NCI-H2107 treated with DMSO at 0.1 percent for 48 hours (cell line): ENCODE results near the gene AGBL1.

Experiments
- DNase-seq: peaks from one replicate; lab custom pipeline; 2025; ENCODE audit not compliant: unreplicated experiment; lab: John Stamatoyannopoulos, UW

The AGBL1 gene

DNA sequence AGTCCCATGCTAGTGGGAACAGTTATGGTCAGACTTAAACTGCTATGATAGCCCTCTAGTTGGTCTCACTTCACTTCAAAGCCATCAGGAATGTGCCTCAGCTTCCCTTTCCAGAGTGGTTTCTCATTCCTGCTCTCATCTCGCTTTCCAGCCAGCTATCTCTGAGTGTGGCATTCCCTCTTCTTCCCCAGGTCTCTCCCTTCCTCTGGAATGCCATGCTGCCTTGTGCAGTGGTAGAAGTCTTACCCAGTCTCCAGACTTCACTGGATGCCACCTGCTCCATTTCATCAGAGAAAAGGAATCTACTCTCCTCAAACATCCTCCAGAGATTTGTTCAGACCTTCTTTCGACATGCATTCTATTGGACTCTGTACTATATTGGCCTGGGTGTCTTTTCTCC is 83.0 kb downstream of the AGBL1 start:
- DNase-seq: no peak

DNA sequence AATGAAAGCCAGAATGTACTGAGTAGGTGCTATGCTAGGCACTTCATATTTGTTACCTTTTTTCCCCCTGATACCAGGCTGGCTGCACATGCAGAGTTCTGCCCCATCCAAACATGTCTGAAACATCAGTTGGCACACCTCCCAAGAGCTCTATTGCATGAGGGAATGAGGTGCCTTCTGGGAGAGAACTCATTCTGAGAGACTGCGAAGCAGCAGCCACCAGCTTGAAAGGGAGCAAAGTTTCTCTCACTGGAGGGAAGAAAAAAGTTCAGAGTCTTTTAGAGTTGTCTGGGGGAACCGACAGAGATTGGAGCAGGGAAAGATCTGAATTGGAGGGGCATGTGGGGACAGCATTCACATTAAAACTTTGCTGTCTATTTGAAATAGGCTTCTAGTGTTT is 84.1 kb downstream of the AGBL1 start:
- no peak for DNase-seq

DNA sequence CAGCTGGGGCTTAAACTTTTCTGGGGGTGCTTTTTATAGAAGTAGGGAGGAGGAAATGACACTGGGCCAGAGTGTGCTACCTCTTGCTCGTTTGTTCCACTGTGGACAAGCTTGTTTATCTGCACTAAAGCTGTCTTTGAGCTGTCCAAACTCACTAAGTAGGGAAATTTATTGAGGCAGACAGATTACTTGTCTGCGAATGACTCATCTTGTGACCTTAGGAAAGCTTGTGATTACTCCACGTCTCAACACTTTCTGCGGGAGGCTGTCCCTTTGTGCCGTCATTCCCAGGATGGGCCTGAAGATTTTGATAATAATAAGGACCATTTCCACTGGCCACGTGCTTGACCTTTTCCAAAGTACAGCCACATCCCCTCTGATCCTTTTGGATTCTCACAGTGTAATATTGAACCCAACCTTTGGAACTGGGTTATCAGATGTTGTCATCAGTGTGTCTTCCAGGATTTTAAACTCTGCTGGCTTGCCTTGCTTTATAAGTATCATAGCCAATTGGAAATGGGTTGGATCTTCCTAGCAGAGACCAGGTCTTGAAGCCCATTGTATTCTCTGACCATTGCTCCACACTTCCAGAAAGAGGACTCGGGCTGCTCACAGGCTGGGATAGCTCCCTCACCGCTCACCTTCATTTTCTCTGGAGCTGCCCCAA is 84.7 kb downstream of the AGBL1 start:
- DNase-seq: no peak

DNA sequence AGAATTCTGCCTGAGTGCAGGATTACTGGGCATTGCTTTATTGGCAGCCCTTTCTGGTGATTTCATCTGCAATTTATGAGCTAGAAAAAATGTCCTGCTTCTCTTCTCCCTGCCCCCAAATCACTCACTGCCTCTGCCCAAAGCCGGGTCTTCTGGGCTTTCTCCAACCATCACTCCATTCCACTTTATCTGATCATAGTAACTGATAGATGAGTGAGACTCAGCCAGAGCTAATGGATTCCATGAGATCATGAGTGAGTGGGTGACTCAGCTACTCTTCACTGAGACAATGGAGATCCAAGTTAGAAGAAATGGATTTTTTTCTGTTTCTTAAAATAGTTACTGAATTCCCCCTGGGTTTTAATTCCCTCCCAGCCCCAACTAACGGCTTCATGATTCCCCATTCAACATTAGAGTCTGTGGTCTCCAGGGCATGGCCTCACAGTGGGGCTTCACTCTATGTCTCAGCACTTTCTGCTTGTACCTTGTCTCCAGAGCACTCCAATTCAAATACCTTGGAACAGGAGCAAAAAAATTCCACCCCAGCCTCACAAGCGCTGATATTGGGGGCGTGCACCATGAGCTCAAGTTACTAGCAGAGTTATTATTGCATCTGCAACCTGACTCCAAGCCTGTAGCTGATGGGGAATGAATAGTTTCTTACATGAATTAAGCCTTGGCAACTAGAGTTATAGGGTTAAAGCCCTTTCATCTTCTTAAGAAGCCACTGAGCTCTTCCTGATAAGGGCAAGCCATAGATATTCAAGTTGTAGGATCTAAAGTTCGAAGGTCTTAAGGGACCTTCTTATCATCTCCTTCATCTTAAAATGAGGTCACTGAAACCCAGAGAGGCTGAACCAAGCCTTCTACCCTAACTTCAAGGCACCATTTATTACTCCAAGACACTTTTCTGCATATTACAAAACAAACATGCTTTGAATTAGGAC is 85.9 kb downstream of the AGBL1 start:
- DNase-seq: no peak

DNA sequence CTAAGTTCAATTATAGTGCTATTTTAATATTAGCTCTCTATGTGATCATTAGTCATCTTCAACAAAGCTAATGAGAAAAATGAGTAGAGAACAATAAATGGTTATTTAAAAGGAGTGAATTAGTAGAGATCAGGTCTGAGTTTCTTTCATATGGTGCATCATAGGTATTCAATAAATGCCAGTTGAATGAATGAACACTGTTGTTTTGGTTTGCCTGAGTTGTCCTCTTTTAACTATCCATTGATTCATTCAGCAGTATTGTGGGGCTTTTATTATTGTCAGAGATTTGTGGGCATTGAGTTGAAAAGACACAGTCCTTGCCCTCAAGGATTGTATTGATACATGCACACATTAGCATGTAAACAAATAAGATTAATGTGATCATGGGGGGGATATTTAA is 88.2 kb downstream of the AGBL1 start:
- DNase-seq: no peak

DNA sequence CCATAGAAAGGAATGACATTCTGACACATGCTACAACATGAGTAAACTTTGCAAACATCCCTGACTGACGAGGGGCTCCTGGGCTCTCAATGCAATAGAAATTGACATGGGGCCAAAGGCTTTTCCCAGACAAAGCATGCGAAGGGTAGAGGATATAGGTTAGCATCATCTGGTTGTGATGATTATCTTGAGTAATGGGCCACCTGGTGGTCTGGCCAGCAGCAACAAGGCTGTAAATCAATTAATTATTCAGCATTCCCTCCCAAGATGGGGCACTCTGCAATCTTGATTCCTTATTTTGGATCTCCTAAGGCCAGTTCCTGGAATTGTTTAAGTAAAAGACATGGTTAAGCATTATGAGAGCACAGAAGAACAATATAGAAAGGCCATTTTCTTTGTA is 99.2 kb downstream of the AGBL1 start:
- no peak for DNase-seq

DNA sequence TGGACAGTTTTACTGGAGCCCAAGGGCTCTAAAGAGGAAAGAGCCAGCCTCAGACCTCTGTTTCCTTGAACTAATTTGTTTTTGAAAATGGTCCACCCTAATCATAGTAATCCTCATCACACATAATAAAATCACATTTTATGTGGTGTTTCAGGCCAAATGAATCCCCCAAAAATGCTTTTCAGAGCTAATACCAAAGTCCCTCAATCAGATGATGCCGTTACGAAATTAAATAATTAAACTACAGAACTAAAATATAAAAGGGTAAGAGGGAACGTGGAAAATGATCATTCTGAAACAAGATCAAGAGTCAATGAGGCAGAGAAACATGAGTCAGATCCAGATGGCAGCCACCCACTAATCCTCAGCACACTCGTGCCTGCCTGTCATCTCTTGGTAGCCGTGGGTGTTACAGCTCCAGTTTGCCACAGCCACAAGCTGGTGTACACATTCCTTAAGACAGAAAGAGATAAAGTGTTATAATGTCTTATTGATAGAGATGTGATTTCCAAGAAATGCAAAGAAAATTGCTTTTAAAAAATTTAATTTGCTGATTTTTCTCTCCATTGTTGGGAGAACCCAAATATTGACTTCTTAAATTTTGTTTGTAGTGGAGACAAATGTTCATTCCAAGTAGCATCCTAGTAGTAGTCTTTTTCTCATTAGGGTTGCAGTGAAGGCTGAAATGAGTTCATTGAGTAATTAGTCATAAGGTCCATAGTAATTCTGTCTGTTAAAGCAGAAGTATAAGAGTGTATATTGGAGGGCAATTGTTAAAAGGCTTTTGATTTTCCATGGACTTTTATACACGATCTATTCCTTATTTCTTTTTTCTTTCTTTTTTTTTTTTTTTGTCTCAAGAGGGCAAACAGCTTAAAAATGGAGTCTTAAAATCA is 104.2 kb downstream of the AGBL1 start:
- DNase-seq: no peak

DNA sequence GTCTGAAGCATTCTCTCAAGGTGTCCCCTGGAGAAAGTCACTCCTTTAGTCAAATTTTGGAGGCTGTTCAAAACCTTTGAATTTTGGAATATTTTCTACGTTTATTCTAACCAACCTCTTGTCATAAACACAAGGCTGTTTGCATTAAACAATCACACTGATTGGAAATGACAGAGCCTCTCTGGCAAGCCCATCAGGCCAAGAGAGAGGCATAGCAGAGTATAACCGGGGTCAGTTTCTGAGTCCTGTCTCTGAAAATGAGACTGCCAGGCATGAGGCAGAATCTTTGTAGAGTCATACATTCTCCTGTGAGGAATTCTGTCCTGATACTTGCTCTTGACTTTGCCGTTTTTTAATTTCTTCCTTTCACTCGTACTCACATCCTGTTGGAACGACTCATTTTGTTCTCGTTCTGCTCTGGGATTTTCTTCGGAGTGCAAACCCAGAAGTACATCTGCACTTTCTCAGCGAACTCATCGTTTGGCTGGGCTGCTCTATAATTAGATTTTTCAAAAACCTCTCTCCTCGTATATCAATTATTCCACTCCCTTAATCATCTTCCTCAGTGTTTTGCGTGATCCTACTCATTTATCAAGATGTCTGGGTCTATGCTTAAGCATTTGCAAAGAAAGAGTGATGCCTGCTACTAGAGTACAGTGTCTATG is 114.2 kb downstream of the AGBL1 start:
- no peak for DNase-seq

DNA sequence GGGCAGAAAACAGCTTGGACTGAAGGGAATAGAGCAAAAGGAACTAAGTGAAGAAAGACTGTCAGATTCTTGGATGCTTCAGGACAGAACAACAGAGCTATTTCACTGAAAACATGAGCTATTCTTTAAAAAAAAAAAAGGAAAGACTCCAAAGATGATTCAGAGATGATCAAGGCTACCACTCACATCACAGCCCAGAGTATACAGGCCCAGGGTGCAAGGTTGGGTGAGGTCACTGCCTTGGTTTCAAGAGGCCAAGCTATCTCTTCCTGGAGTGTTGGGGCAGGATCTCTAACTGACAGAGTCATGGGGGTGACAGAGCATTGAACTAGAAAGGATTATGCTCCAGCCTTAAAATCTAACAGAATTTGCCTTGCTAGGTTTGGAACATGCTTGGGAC is 118.1 kb downstream of the AGBL1 start:
- DNase-seq: no peak

DNA sequence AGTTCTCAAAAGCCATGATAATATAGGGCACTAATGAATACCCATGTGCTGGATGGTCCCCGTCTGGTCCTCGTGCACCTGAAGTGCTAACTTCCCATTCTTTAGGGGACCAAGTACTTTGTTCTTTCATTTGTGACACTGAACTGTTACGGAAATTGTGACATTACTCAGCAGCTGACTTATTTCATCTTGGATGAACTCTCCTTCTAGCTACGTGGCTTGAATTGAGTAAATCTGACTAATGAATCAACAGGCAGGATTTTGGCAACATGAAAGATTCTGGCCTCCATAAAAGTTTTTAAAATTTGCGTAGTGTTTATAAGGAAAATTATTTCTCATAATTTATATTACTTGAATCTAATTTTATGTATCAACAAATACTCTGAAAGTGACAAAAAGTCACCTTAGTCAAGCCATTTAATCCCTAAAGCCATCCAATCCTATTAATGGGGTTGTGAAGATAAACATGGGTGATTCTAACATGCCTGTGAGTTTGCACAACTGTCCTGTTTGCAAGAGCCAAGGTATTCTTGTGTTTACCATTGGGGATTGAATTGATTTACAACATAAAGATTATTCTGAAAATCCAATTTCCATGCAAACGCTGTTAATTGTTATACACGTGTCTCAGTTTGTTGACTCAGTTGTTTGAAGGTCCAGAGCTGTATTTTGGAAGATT is 119.9 kb downstream of the AGBL1 start:
- no peak for DNase-seq

DNA sequence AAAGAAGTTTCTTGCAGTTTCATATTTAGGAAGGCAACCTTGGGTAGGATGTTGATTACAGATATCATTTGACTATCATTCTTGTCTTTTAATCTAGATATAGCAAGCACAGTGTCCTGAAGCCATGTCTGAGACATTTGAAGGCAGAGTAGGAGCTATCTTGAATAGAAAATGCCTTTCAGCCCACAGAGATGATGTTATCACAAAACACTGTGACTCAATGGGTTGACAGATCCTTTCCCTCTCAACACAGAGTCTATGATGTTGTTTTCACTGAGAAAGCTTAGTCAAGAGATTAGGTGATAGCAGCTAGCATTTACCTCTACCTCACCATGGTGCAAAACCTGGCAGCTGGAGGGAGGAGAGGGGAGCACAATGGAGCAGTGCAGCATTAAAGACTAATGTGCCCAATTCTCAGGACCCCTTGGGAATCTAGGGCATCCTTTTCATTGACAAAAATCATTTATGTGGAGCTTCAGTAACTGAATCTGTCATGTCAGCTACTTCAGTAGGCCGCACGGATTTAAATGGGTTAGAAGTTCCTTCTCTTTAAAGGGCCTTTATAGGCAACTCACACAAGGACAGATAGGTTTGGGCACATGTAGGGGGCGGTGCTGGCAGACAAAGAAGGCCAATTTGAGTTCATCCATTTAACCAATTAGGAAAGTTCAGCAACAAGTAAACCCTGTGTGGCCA is 121.8 kb downstream of the AGBL1 start:
- DNase-seq: no peak

DNA sequence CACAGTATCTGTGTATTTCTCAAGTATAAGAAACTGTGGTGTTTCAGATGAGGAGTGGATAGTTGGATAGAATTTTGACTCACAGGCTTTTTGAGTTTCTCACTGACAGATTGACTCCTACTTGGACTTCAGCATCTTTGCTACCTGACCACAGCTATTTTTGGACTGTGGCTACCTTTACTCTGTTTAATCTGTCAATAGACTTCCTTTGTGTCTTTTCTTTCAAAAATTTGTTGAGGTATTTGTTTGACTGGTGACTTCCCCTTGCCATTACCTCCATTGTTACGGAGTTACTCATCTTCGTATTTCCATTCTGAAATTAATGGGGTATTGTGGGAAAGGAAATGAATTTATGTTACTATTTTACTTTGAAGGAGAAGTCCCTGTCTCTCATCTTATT is 123.8 kb downstream of the AGBL1 start:
- no peak for DNase-seq

DNA sequence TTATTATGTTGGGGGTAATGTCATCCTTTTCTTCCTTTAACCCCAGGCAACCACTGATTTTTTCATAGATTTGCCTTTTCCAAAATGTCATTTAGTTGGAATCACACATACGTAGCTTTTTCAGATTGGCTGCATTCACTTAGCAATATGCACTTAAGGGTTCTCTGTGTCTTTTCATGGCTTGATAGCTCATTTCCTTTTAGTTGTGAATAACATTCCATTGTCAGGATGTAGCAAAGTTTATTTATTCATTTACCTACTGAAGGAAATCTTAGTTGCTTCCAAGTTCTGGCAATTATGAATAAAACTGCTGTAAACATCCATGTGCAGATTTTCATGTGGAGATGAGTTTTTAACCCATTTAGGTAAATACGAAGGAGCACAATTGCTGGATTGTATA is 125.4 kb downstream of the AGBL1 start:
- no peak for DNase-seq

DNA sequence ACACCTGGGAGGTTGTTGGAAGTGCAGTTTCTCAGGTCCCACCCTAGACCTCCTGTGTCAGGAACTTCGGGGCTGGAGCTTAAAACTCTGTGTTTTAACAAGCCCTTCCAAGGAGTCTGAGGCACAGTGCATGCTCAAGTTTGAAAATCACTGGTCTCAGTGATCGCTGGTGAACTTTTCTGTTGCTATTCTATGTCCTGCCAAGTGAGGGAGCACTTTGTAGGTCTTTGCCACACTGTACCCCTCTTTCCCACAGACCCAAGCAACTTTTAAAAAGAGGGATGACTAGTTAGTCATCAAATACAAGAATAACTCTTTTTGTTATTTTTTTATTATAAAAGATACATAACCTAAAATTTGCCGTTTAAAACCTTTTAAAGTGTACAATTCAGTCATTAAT is 133.7 kb downstream of the AGBL1 start:
- DNase-seq: no peak

DNA sequence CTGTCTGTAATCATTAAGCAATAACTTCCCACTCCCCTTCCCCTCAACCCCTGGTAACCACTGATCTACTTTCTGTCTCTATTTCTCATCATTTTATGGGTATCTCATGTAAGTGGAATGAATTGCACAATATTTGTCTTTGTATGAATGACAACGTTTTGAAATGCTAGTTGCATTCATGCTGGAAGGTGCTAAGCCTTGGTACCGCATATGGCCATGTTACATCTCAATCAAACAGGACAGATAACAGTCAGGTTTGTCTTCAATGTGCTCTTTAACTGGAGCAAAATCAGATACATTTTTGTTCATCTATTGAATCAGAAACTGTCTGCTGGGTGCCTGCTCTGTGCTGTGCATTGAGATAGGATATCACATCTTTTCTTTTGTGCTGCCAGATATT is 134.2 kb downstream of the AGBL1 start:
- DNase-seq: no peak

DNA sequence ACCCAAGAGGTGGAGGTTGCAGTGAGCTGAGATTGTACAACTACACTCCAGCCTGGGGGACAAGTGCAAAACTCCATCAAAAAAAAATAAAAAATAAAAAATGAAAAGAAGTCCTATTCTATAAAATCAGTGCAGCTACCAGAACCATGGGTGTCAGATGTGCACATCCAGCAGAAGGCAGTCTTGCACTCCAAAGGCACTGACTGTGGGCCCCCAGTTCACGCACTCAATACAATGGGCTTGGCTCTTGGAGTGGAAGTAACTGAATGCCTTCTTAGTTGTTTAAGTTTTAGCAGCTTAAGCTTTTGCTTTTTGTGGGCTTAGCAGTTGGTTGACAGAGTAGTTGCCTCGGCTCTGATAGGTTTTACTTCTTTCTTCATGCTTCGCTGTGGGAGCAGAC is 141.4 kb downstream of the AGBL1 start:
- DNase-seq: no peak

DNA sequence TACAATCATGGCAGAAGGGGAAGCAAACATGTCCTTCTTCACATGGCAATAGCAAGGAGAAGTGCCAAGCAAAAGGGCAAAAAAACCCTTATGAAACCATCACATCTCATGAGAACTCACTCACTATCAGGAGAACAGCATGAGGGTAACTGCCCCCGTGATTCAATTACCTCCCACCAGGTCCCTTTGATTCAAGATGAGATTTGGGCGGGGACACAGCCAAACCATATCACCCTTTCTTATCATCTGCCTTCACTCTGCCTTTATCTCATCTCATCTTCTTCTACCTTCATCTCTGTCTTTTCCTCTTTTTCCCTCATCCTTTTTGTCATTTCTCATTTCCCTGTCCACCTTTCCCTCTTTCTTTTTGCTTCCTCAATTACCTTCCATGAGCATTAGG is 149.6 kb downstream of the AGBL1 start:
- no peak for DNase-seq

DNA sequence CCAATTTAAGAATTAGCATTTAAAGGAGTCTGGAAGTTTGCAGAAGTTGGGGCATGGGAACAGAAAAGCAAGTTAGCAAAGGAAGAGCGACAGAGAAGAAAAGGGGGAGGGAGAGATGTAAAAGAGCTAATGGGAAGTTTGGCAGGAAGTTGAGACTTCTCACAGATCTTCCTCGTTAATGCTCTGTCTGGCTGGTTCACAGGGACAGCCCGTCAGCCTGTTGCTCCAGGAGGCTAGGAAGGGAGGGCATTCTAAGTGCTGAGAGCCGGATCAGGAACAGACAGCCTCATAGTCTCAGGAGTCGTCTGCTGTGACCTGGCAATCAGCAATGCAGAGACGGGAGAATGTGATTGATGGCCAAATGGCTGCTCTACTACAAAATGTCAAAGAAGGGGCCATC is 150.3 kb downstream of the AGBL1 start:
- no peak for DNase-seq

DNA sequence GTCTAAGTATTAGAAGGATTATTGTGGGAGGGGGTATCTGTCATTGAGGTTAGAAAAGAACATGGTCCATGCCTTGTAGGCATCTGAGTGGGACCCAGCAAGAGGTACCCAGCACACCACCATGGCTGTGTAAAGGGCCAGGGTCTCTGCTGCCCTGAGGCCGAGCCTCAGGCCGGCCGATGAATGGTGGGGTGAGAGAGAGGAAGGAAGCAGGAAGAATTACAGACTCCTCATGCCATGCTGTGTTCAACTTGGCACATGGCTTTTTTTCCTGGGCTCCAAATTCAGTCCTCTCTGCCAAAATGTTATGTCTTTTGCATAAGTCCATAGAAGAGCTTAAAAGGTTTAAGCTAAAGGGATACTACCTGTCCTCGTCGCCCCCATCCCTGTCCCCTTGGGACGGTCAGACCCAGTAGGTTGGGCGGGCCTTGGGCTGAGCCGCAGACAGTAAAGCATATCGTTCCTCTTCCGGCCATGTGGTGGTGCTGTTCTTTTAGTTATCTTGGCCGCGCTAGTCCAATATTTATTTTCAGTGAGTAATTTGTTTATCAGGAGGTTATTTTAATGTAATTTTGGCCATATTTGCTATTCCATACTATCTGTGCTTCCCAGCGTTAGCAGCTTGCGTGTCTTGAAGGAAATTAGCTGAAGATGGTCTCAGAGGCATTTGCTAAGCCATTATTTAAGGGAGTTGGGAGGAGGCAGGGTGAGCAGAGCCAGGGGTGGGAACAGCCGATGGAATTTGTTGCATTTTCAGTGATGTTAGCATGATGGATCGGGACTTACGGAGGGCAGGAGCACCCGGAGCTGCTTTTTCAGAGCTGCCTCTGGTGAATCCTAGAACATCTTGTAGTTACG is 152.4 kb downstream of the AGBL1 start:
- no peak for DNase-seq
